ENCODE results near the gene ADGRG2. TPM values are rescaled to one million over a fixed set of nuclear protein-coding genes. Genes with fewer than 3 reads are reported as not detected.

Gene ADGRG2
- polyA plus RNA-seq, 1 experiment: 0.04 TPM

DNA sequence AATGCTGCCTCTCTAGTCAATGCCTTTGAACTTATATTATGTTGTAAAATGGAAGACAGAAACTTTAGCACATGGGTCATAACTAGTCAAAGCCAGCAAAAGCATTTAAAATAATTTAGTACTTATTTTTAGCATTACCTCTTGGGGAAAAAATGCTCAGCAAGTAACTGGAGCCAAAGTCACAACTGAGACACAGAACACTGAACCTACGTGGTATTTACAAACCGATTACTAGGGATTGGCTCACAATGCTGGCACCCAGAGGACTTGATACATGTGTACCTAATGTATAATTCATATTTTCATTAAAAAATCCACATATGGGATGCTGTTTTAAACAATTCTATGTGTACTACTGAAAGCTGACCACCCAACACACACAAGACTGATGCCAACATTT lies 176.8 kb downstream of the ADGRG2 start:
- no peak for DNase-seq (ENCODE audit: low read depth, low spot score)
- no peak overlapping the region for H3K27ac ChIP-seq (ENCODE audit: low read depth, low read length)

DNA sequence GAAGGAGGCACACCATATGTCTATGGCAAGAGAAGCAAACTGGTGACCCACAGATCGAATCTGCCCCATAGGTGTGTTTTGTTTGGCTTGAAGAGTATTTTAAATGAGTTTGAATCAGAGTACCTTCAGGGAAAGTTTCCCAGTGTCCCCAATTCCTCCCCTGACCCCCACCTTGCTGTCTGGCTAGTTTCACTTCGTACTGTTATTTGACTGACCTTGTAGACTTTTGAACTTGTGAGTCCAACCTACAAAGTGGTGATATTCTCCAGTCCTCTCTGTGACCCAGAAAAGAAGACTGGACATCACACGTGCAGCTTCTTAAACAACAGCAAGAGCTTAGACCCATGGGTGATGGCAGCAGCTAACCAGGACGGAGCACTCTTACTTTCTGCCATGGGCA lies 177.8 kb downstream of the ADGRG2 start:
- ChIA-PET CTCF (no interaction called here), POLR2A (no interaction called here)
- TF ChIP-seq, protein P1, sequence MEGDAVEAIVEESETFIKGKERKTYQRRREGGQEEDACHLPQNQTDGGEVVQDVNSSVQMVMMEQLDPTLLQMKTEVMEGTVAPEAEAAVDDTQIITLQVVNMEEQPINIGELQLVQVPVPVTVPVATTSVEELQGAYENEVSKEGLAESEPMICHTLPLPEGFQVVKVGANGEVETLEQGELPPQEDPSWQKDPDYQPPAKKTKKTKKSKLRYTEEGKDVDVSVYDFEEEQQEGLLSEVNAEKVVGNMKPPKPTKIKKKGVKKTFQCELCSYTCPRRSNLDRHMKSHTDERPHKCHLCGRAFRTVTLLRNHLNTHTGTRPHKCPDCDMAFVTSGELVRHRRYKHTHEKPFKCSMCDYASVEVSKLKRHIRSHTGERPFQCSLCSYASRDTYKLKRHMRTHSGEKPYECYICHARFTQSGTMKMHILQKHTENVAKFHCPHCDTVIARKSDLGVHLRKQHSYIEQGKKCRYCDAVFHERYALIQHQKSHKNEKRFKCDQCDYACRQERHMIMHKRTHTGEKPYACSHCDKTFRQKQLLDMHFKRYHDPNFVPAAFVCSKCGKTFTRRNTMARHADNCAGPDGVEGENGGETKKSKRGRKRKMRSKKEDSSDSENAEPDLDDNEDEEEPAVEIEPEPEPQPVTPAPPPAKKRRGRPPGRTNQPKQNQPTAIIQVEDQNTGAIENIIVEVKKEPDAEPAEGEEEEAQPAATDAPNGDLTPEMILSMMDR (IDR thresholded peaks at IDR 0.05; ENCODE audit: low read depth, low read length): no peak
- no peak overlapping the region for H3K4me3 ChIP-seq (ENCODE audit: low read depth, low read length)
- no peak overlapping the region for H3K27ac ChIP-seq (ENCODE audit: low read depth, low read length)
- no peaks in the 10 kb centered on the region for H3K27me3 ChIP-seq (ENCODE audit: control insufficient read depth, insufficient read depth, low read length)
- DNase-seq (ENCODE audit: low read depth, low spot score): no peak
- no peaks in the 10 kb centered on the region for H3K9me3 ChIP-seq (ENCODE audit: control insufficient read depth, insufficient read depth, low read length)

More for the DNA sequence above, 176.8 kb downstream of the ADGRG2 start:
- POLR2A ChIA-PET: no interaction called here
- H3K9me3 ChIP-seq (ENCODE audit: control insufficient read depth, insufficient read depth, low read length): no peaks in the 10 kb centered on the region
- CTCF ChIA-PET: no interaction called here
- H3K4me3 ChIP-seq (ENCODE audit: low read depth, low read length): no peak overlapping the region
- H3K27me3 ChIP-seq (ENCODE audit: control insufficient read depth, insufficient read depth, low read length): no peaks in the 10 kb centered on the region
- TF ChIP-seq, protein P1 (IDR thresholded peaks at IDR 0.05; ENCODE audit: low read depth, low read length): no peak

DNA sequence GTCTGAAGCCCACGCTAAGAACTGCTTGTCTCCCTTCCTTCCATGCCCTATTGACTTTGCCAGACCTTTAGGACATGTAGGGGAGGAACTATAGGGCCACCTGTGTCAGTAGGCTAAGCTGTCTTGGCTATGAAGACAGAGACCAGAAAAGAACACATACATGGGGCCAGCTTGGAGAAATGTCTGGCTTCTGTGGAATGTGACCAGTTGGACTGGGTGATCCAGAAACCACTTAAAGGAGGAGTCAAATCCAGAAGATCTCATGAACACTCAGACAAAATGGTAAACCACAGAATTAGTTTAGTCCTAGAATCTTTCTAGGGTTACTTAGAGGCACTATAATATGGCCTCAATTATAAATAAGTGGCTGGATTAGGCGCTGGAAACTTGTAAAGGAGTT lies 180.4 kb downstream of the ADGRG2 start:
- TF ChIP-seq, protein P1 (IDR thresholded peaks at IDR 0.05; ENCODE audit: low read depth, low read length): no peak
- Histone ChIP-seq H3K27ac (ENCODE audit: low read depth, low read length) (no peak overlapping the region), H3K27me3 (ENCODE audit: control insufficient read depth, insufficient read depth, low read length) (no peaks in the 10 kb centered on the region), H3K9me3 (ENCODE audit: control insufficient read depth, insufficient read depth, low read length) (no peaks in the 10 kb centered on the region), H3K4me3 (ENCODE audit: low read depth, low read length) (no peak overlapping the region)
- POLR2A ChIA-PET: no interaction called here
- CTCF ChIA-PET: interaction anchor here (2.1 kb wide), 1 partner anchor 10 kb away, joined by 10 read pairs; no protein-coding TSS in a partner anchor
- DNase-seq (ENCODE audit: low read depth, low spot score): no peak

Other genes starting within 250 kb of the ADGRG2 start
- gene PHKA2, start 138.4 kb downstream of the ADGRG2 start, polyA plus RNA-seq (2011; rRNA removed): 12.3 and 13.1 TPM in 2 replicates
- gene PDHA1, start 221.5 kb upstream of the ADGRG2 start, polyA plus RNA-seq (2011; rRNA removed): 154 and 166 TPM in 2 replicates